Neuronal stem cell (in vitro differentiated cells): ENCODE results near the gene MYBL2.

Experiments
- DNase-seq: peaks from one replicate; pipeline ENCODE4 v3.0.0-alpha.2; 2013; ENCODE audit warnings: low spot score
- H2AFZ ChIP-seq: one replicate; pipeline ENCODE4 v1.6.1; 2013; ENCODE audit warnings: mild to moderate bottlenecking, low read length, inconsistent platforms
- H2AK5ac ChIP-seq: 2 replicates; pipeline ENCODE4 v1.6.1; 2013; ENCODE audit warnings: low read depth, mild to moderate bottlenecking, inconsistent platforms, low read length, moderate library complexity, mixed read lengths
- H2BK120ac ChIP-seq: 2 replicates; pipeline ENCODE4 v1.6.1; 2013; ENCODE audit warnings: low read depth, mild to moderate bottlenecking, inconsistent platforms, low read length, moderate library complexity, mixed read lengths
- H2BK12ac ChIP-seq: one replicate; pipeline ENCODE4 v1.6.1; 2013; ENCODE audit warnings: low read length, inconsistent platforms
- H2BK15ac ChIP-seq: 2 replicates; pipeline ENCODE4 v1.6.1; 2013; ENCODE audit warnings: mild to moderate bottlenecking, low read length, inconsistent platforms, mixed read lengths
- H2BK5ac ChIP-seq: one replicate; pipeline ENCODE4 v1.6.1; 2013; ENCODE audit warnings: inconsistent platforms, mild to moderate bottlenecking, low read length, moderate library complexity
- H3K14ac ChIP-seq: one replicate; pipeline ENCODE4 v1.6.1; 2013; ENCODE audit warnings: low read length, inconsistent platforms
- H3K18ac ChIP-seq: 2 replicates; pipeline ENCODE4 v1.6.1; 2013; ENCODE audit warnings: low read length, inconsistent platforms
- H3K23ac ChIP-seq: 2 replicates; pipeline ENCODE4 v1.6.1; 2013; ENCODE audit warnings: low read depth, mild to moderate bottlenecking, mixed read lengths, low read length, inconsistent platforms; ENCODE audit not compliant: poor library complexity
- H3K27ac ChIP-seq: replicated peaks from 3 replicates; pipeline ENCODE4 v1.5.1; 2013; ENCODE audit warnings: low read length, inconsistent platforms
- H3K27me3 ChIP-seq, 3 experiments: 2 replicates each; pipeline ENCODE4 v1.6.1; 2013; ENCODE audit warnings: low read length in 3 of 3, mild to moderate bottlenecking in 2 of 3, inconsistent platforms in 1 of 3, low read depth in 1 of 3, mixed read lengths in 1 of 3, moderate library complexity in 1 of 3; ENCODE audit not compliant: control insufficient read depth in 3 of 3, insufficient read depth in 3 of 3
- H3K36me3 ChIP-seq, 2 donors: replicated peaks in 1 of 2; 2 replicates each; pipeline ENCODE4 v1.6.1; 2013; ENCODE audit warnings: low read length in 2 of 2; ENCODE audit not compliant: control insufficient read depth in 2 of 2, insufficient read depth in 2 of 2
- H3K4ac ChIP-seq: 2 replicates; pipeline ENCODE4 v1.6.1; 2013; ENCODE audit warnings: inconsistent platforms, mild to moderate bottlenecking, low read length, moderate library complexity
- H3K4me1 ChIP-seq, 2 donors: 1 replicate in 1 of 2; 2 replicates in 1 of 2; pipeline ENCODE4 v1.6.1; 2013; ENCODE audit warnings: low read length in 2 of 2, low read depth in 1 of 2; ENCODE audit not compliant: control insufficient read depth in 2 of 2, insufficient read depth in 1 of 2
- H3K4me2 ChIP-seq: one replicate; pipeline ENCODE4 v1.6.1; 2013; ENCODE audit warnings: mild to moderate bottlenecking, low read length, inconsistent platforms; ENCODE audit not compliant: insufficient read depth, poor library complexity, severe bottlenecking
- H3K4me3 ChIP-seq, 2 donors: 2 replicates each; pipeline ENCODE4 v1.5.1; 2013; ENCODE audit warnings: low read length in 2 of 2, mild to moderate bottlenecking in 2 of 2, inconsistent platforms in 1 of 2, moderate library complexity in 1 of 2
- H3K79me1 ChIP-seq: one replicate; pipeline ENCODE4 v1.6.1; 2013; ENCODE audit warnings: low read depth, mild to moderate bottlenecking, inconsistent platforms, low read length, moderate library complexity
- H3K9ac ChIP-seq: one replicate; pipeline ENCODE4 v1.6.1; 2013; ENCODE audit warnings: mild to moderate bottlenecking, low read depth, low read length, inconsistent platforms; ENCODE audit not compliant: poor library complexity
- H3K9me3 ChIP-seq, 2 donors: replicated peaks in 1 of 2; 2 replicates each; pipeline versions ENCODE3 to v1.6.1; 2013; ENCODE audit warnings: low read length in 2 of 2, mild to moderate bottlenecking in 2 of 2, inconsistent platforms in 1 of 2, low read depth in 1 of 2, mixed read lengths in 1 of 2, moderate library complexity in 1 of 2; ENCODE audit not compliant: control insufficient read depth in 2 of 2, insufficient read depth in 1 of 2
- H4K8ac ChIP-seq: one replicate; pipeline ENCODE4 v1.6.1; 2013; ENCODE audit warnings: low read depth, mild to moderate bottlenecking, inconsistent platforms, low read length, moderate library complexity
- H4K91ac ChIP-seq: one replicate; pipeline ENCODE4 v1.6.1; 2013; ENCODE audit warnings: low read length, low read depth, mild to moderate bottlenecking, inconsistent platforms; ENCODE audit not compliant: poor library complexity
- WGBS, 2 donors: extraction: QIAGEN DNeasy Blood & Tissue Kit; methylation state at CpG; one replicate each; pipeline ENCODE4 v1.1.7; 2013; ENCODE audit warnings: missing lambda C conversion rate in 2 of 2, mixed read lengths in 1 of 2; ENCODE audit not compliant: insufficient read length in 2 of 2, insufficient replicate concordance in 1 of 2; ENCODE audit errors: extremely low coverage in 2 of 2; 5-methylcytosine and 5-hydroxymethylcytosine counted together

The MYBL2 gene

DNA sequence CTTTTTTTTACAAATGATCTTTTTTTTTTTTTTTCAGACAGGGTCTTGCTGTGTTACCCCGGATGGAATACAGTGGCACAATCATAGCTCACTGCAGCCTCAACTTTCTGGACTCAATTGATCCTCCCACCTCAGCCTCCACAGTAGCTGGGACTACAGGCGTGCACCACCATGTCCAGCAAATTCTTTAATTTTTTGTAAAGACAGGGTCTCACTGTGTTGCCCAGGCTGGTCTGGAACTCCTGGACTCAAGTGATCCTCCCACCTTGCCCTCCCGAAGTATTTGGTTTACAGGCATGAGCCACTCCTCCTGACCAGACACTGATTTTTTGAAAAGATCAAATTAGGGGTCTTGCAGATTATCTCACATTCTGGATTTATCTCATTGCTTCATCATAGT lies 11.0 kb upstream of the MYBL2 start:
- Histone ChIP-seq H2BK12ac (no peak overlapping the region), H3K4ac (no peak overlapping the region), H3K9ac (no peak overlapping the region), H3K4me2 (no peak overlapping the region), H2AFZ (no peak overlapping the region), H2BK15ac (no peak overlapping the region), H3K27me3 (no peaks in the 10 kb centered on the region), H4K91ac (no peak overlapping the region), H2BK120ac (no peak overlapping the region), H2BK5ac (no peak overlapping the region), H3K36me3 (no peaks in the 10 kb centered on the region), H3K4me1 (peaks cover 0 to 2% of the 10 kb centered on the region in 2 donors), H3K79me1 (no peaks in the 10 kb centered on the region), H3K14ac (no peak overlapping the region), H3K27ac (no peak overlapping the region), H2AK5ac (no peak overlapping the region), H3K9me3 (no peaks in the 10 kb centered on the region), H3K23ac (no peak overlapping the region), H3K4me3 (no peak overlapping the region), H4K8ac (no peak overlapping the region), H3K18ac (no peak overlapping the region)
- no peak for DNase-seq
- WGBS, 2 donors: no CpG with 5 or more reads among the region's 3 CpGs

DNA sequence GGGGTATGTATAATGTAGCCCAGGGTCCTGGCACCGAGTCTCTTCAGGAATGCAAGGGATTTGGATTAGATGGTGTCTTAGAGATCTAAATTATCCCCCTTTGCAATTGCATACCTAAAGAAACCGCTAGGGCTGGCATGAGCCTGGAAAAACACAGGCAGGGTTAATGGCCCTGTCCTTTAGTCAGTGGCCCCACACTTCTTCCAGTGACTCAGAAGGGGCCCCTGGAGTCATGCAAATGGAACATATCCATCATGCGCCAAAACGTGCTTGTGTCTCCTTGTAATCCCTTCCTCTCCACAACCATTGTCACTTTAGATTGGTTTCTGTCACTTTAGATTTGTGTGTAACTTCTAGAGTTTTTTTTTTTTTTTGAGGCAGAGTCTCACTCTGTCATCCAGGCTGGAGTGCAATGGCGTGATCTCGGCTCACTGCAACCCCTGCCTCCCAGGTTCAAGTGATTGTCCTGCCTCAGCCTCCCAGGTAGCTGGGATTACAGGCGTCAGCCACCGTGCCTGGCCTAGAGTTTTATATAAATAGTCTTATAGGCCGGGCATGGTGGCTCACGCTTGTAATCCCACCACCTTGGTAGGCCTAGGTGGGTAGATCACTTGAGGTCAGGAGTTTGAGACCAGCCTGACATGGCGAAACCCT lies 8.7 kb upstream of the MYBL2 start:
- Histone ChIP-seq H3K36me3 (no peaks in the 10 kb centered on the region), H3K4ac (no peak overlapping the region), H2AK5ac (peak overlapping the region; percentile 3), H3K14ac (no peak overlapping the region), H3K23ac (no peak overlapping the region), H3K9ac (peak overlapping the region; percentile 90), H3K79me1 (no peaks in the 10 kb centered on the region), H4K8ac (no peak overlapping the region), H3K4me2 (peak overlapping the region; percentile 79), H2BK5ac (no peak overlapping the region), H2BK120ac (no peak overlapping the region), H3K4me1 (peaks cover 0 to 2% of the 10 kb centered on the region in 2 donors), H3K9me3 (no peaks in the 10 kb centered on the region), H3K27me3 (peaks cover 0 to under 1% (median 0%) of the 10 kb centered on the region in 3 experiments), H4K91ac (no peak overlapping the region), H2BK12ac (no peak overlapping the region), H2AFZ (peak overlapping the region; percentile 98), H3K4me3 (peak overlapping the region; percentile 75 to 92), H3K18ac (no peak overlapping the region), H3K27ac (no peak overlapping the region), H2BK15ac (no peak overlapping the region)
- DNase-seq: no peak
- no CpG with 5 or more reads among the region's 11 CpGs for WGBS, 2 donors

DNA sequence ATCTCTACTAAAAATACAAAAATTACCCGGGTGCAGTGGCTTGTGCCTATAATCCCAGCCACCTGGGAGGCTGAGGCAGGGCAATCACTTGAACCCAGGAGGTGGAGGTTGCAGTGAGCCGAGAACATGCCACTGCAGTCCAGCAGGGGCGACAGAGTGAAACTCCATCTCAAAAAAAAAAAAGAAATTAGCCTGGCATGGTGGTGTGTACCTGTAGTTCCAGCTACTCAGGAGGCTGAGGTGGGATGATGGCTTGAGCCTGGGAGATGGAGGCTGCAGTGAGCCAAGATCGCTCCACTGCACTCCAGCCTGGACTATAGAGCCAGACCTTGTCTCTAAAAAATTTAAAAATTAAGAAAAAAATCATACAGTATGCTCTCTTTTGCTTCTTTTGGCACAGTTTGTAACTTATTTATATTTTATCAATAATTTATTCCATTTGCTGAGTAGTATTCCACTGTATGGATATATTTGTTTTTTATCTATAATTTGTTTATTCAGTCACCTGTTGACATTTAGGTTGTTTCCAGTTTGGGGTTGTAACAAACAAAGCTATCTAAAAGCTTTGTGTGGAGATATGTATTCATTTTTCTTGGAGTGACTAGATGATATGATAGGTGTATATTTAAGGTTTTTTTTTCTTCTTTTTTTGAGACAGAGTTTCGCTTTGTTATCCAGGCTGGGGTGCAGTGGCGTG lies 8.0 kb upstream of the MYBL2 start:
- Histone ChIP-seq H2BK5ac (no peak overlapping the region), H3K27me3 (peaks cover 0 to 2% (median 0%) of the 10 kb centered on the region in 3 experiments)
- DNase-seq: no peak

DNA sequence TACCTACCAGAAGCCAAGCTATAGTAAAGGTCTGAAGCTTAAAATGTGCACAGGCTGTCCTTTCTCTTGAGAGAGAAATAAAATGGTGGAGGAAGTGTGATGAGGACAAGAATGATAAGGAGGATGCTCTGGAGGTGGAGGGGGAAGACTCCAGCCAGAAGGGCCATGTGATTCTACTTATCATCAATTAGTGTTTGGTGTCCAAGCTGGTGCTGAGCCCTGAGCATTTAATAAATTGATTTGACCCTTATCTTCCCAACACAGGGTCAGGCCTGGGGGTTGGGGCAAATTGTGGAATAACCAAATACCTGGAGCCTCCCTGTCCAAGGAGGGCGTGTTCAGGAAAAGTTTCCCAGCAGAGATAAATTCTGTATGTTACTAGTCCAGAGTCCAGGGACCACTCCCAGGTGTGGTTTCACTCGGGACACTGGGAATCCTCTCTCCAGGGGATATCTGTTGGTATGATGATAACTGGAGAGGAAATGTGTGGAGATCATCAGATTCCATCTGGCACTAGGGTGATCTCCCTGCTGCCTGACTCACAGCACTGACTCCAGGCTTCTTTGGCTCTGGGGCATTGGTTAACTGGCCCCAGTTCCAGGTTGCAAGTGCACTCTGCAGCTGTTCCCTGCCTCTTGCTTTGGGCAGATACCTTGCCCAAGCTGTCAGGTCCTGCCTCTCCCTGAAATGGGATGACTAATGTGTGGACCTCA lies 3.8 kb upstream of the MYBL2 start:
- no peak overlapping the region for H2AK5ac ChIP-seq
- H4K8ac ChIP-seq: no peak overlapping the region
- H3K4me3 ChIP-seq: no peak overlapping the region
- no peak overlapping the region for H2BK15ac ChIP-seq
- no CpG with 5 or more reads among the region's 2 CpGs for WGBS, 2 donors
- H2BK120ac ChIP-seq: no peak overlapping the region
- no peak overlapping the region for H2BK12ac ChIP-seq
- H3K4ac ChIP-seq: no peak overlapping the region
- DNase-seq: no peak
- no peak overlapping the region for H2BK5ac ChIP-seq
- H4K91ac ChIP-seq: no peak overlapping the region
- peak overlapping the region; percentile 43 for H3K23ac ChIP-seq
- H3K4me2 ChIP-seq: no peak overlapping the region
- H3K9me3 ChIP-seq: no peaks in the 10 kb centered on the region
- H2AFZ ChIP-seq: no peak overlapping the region
- peaks cover 3% of the 10 kb centered on the region in 2 donors for H3K4me1 ChIP-seq
- H3K79me1 ChIP-seq: peaks cover 4% of the 10 kb centered on the region
- H3K36me3 ChIP-seq: no peaks in the 10 kb centered on the region
- no peak overlapping the region for H3K9ac ChIP-seq
- no peak overlapping the region for H3K18ac ChIP-seq
- H3K27ac ChIP-seq: no peak overlapping the region
- peaks cover 0 to 8% (median 8%) of the 10 kb centered on the region in 3 experiments for H3K27me3 ChIP-seq
- H3K14ac ChIP-seq: no peak overlapping the region

More for the DNA sequence above, 8.0 kb upstream of the MYBL2 start:
- Histone ChIP-seq H2BK120ac (no peak overlapping the region), H3K27ac (no peak overlapping the region), H3K79me1 (no peaks in the 10 kb centered on the region), H3K36me3 (no peaks in the 10 kb centered on the region), H3K23ac (no peak overlapping the region), H3K4me1 (peaks cover 0 to 2% of the 10 kb centered on the region in 2 donors), H3K4me2 (no peak overlapping the region), H3K9ac (no peak overlapping the region), H2BK15ac (no peak overlapping the region), H3K18ac (no peak overlapping the region), H4K91ac (no peak overlapping the region), H2BK12ac (no peak overlapping the region), H2AK5ac (no peak overlapping the region), H4K8ac (no peak overlapping the region), H2AFZ (no peak overlapping the region), H3K14ac (no peak overlapping the region), H3K4me3 (no peak overlapping the region), H3K4ac (no peak overlapping the region), H3K9me3 (no peaks in the 10 kb centered on the region)
- no CpG with 5 or more reads among the region's 6 CpGs for WGBS, 2 donors
